ENCODE results near the gene AOPEP. TPM values are rescaled to one million over a fixed set of nuclear protein-coding genes. Genes with fewer than 3 reads are reported as not detected.

AOPEP gene
- total and polyA plus RNA-seq, 2 of the 13 experiments (the other 11 are each of a cell fraction or from before 2014, with no cell fraction given): 22.2 to 41.6 TPM

GRCh38 chr9:95032580-95033341 lies 306.3 kb downstream of the AOPEP start:
- Histone ChIP-seq H3K9me3 (ENCODE audit: low read length) (no peaks in the 10 kb centered on the region), H3K36me3 (replicated peaks in 1 of 2; ENCODE audit: control insufficient read depth in 1 of 2, insufficient read depth in 2 of 2, low read length in 2 of 2) (peaks cover 11 to 43% of the 10 kb centered on the region in 2 experiments), H3K27me3 (ENCODE audit: control insufficient read depth in 1 of 2, insufficient read depth in 2 of 2, low read length in 2 of 2) (no peaks in the 10 kb centered on the region), H2AFZ (ENCODE audit: low read length) (no peak overlapping the region), H3K9ac (ENCODE audit: insufficient read depth, low read depth, low read length) (peak overlapping the region; percentile 73), H3K4me2 (ENCODE audit: low read depth, low read length) (peak overlapping the region; percentile 72), H3K4me3 (replicated peaks in 1 of 3; ENCODE audit: insufficient read depth in 1 of 3, low read depth in 2 of 3, low read length in 3 of 3) (peak overlapping the region in 1 of 3 experiments; percentile 48; a peak in 2 of 6 replicates), H3K79me2 (ENCODE audit: insufficient read depth, low read length) (peaks cover 93% of the 10 kb centered on the region), H3K27ac (ENCODE audit: extremely low read length, insufficient read depth, low read length) (peak overlapping the region; percentile 85), H4K20me1 (ENCODE audit: insufficient read depth, low read length) (peaks cover 5% of the 10 kb centered on the region; the same call in 1 of the 2 replicates), H3K4me1 (ENCODE audit: insufficient read depth, low read length) (peaks cover 68% of the 10 kb centered on the region)
- TSS peak; percentile 21 for BruUV-seq (replicated peaks)
- in situ Hi-C loops (cut with HindIII; ENCODE audit: extremely low pct_ligation_motif_present, low pct_unique_long_range_greater_than_20kb): no loop called here
- intact Hi-C loops (cut with micrococcal nuclease; ENCODE audit: unreplicated experiment): loop anchor here (2.0 kb wide), 1 partner anchor 16 kb away; no protein-coding TSS in a partner anchor
- 66% methylated on average over 9 of the region's 9 CpGs for WGBS (ENCODE audit: low lambda C conversion rate)
- ATAC-seq: no peak
- FAIRE-seq: no peak
- TF ChIP-seq TEAD2 (CRISPR knock-in tag; IDR thresholded peaks at IDR 0.05) (no peak), ZNF7 (CRISPR knock-in tag; IDR thresholded peaks at IDR 0.05) (no peak)
- CTCF ChIA-PET (ENCODE audit: low intra/inter-chr PET ratio, low total read pairs): no interaction called here
- no peak for DNase-seq (ENCODE audit: low spot score)
- POLR2A ChIA-PET: interaction anchor here (0.7 to 2.4 kb wide), 10 partner anchors 9 to 43 kb away, joined by 3 to 33 read pairs (median 8); no protein-coding TSS in a partner anchor

GRCh38 chr9:95035846-95036245 lies 309.3 kb downstream of the AOPEP start:
- Histone ChIP-seq H3K9me3 (ENCODE audit: low read length) (no peaks in the 10 kb centered on the region), H3K36me3 (replicated peaks in 1 of 2; ENCODE audit: control insufficient read depth in 1 of 2, insufficient read depth in 2 of 2, low read length in 2 of 2) (peaks cover 9 to 49% of the 10 kb centered on the region in 2 experiments), H3K4me1 (ENCODE audit: insufficient read depth, low read length) (peaks cover 68% of the 10 kb centered on the region), H3K27ac (ENCODE audit: extremely low read length, insufficient read depth, low read length) (no peak overlapping the region), H2AFZ (ENCODE audit: low read length) (no peak overlapping the region), H3K4me3 (replicated peaks in 1 of 3; ENCODE audit: insufficient read depth in 1 of 3, low read depth in 2 of 3, low read length in 3 of 3) (no peak overlapping the region), H3K27me3 (ENCODE audit: control insufficient read depth in 1 of 2, insufficient read depth in 2 of 2, low read length in 2 of 2) (no peaks in the 10 kb centered on the region), H4K20me1 (ENCODE audit: insufficient read depth, low read length) (peaks cover 18% of the 10 kb centered on the region; the same call in 1 of the 2 replicates), H3K79me2 (ENCODE audit: insufficient read depth, low read length) (peaks cover 93% of the 10 kb centered on the region), H3K4me2 (ENCODE audit: low read depth, low read length) (no peak overlapping the region), H3K9ac (ENCODE audit: insufficient read depth, low read depth, low read length) (no peak overlapping the region)
- WGBS (ENCODE audit: low lambda C conversion rate): 69% methylated on average over 3 of the region's 3 CpGs
- no TSS peak for BruUV-seq (replicated peaks)
- DNase-seq (ENCODE audit: low spot score) (no peak), ATAC-seq (no peak), FAIRE-seq (no peak)
- POLR2A ChIA-PET: no interaction called here
- in situ Hi-C loops (cut with HindIII; ENCODE audit: extremely low pct_ligation_motif_present, low pct_unique_long_range_greater_than_20kb) (no loop called here), intact Hi-C loops (cut with micrococcal nuclease; ENCODE audit: unreplicated experiment) (no loop called here)
- CTCF ChIA-PET (ENCODE audit: low intra/inter-chr PET ratio, low total read pairs): no interaction called here
- no peak for TF ChIP-seq ZNF17 (CRISPR knock-in tag; IDR thresholded peaks at IDR 0.05)
- TF ChIP-seq ZNF773 (CRISPR knock-in tag; IDR thresholded peaks at IDR 0.05; ENCODE audit: borderline replicate concordance): no peak
- TF ChIP-seq ZBTB4 (CRISPR knock-in tag; IDR thresholded peaks at IDR 0.05; ENCODE audit: borderline replicate concordance): no peak
- TF ChIP-seq DDIT3 (CRISPR knock-in tag; IDR thresholded peaks at IDR 0.05): no peak
- TF ChIP-seq KMT2B (CRISPR knock-in tag; IDR thresholded peaks at IDR 0.05): no peak
- no peak for TF ChIP-seq PCBP2 (optimal IDR thresholded peaks at IDR 0.05; ENCODE audit: low read depth, low read length, poor library complexity, severe bottlenecking)
- TF ChIP-seq TEAD3 (CRISPR knock-in tag; optimal IDR thresholded peaks at IDR 0.05; ENCODE audit: borderline replicate concordance): no peak
- TF ChIP-seq FOXK2 (IDR thresholded peaks at IDR 0.05): no peak
- TF ChIP-seq RNF2 (conservative IDR thresholded peaks at IDR 0.05; ENCODE audit: low read depth): no peak
- no peak for TF ChIP-seq ZNF597 (CRISPR knock-in tag; IDR thresholded peaks at IDR 0.05)
- TF ChIP-seq TBP (CRISPR knock-in tag; IDR thresholded peaks at IDR 0.05): no peak
- no peak for TF ChIP-seq ZNF224 (CRISPR knock-in tag; IDR thresholded peaks at IDR 0.05)
